GM10847 (cell line): Measurements from ENCODE around the gene DHODH.

Experiments used
- POLR2A ChIP-seq: IDR thresholded peaks from 2 replicates; pipeline ENCODE4 v1.6.1; 2011; ENCODE audit not compliant: insufficient read length; ENCODE audit errors: extremely low read depth

Gene DHODH

DNA sequence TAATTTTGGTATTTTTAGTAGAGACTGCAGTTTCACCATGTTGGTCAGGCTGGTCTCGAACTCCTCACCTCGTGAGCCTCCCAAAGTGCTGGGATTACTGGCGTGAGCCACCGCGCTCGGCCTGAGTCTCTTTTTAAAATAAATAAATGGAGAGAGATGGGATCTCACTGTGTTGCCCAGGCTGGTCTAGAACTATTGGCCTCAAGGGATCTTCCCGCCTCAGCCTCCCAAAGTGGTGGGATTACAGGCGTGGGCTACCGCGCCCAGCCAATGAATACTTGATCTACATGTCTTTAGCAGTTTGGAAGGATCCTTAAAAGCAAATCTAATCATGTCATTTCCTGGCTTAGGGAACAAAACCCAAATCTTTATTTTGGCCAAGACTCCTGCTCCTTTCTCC, 1.2 kb downstream of the DHODH start:
- TF ChIP-seq POLR2A: no peak

DNA sequence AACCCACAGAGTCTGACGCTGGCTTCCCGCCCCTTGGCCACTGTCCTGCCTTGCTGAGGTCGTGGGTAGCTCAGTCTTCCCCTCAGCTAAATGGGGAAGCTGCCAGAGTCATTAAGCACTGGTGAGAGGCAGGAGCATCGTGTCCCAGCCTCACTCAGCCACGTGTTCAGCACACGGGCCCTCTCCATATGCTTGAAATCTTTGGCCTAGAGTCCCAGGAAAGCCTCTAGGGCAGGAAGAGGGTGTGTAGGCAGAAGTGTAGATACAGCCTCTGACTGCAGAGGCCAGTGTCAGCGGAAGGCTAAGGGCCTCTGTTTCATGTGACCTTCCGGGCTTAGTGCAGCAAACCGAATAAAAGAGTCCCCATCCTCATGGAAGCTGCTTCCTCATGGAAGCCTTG, 4.1 kb downstream of the DHODH start:
- TF ChIP-seq POLR2A: no peak

- no peak for TF ChIP-seq POLR2A
Measured at GRCh38 chr16:72013389-72013788, 4.8 kb downstream of the DHODH start.

GRCh38 chr16:72013888-72014581, 5.5 kb downstream of the DHODH start:
- TF ChIP-seq POLR2A: no peak

GRCh38 chr16:72014675-72015074, 6.1 kb downstream of the DHODH start:
- TF ChIP-seq POLR2A: no peak

DNA sequence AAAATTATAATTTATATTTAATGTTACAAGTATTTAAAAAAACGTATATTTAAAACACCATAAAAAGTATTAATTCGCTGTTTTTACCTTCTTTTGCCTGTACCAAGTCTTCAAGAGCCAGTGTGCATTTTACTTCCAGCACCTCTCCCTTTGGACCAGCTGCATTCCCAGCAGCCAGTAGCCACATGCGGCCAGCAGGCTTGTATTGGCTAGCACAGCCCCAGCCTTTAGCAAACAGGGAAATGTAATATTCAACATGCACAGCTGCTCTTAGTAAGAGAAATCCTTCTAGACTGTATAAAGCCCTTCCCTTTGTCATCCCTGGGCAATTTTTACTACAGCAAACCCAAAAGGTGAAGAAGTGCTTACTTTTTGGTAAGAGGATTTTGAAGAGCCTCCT, 6.6 kb downstream of the DHODH start:
- no peak for TF ChIP-seq POLR2A

DNA sequence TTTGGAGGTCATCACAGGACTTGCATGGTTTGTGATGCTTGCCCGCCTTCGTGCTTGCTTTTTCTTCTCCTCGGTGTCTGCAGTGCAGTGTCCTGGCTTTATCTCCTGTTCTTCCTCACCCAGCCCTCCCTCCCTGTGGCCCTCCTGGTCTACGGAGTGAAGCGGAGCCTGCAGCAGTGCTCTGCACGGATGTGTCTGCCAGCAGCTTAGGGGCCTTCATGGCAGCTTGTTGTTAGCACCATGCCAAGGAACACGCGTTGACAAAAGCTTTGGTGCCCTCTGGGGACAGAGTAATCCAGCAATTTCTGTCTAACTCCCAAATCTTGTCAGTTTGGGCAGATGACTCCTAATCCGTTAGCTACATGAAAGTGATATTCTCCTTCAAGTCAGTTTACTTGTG, 9.9 kb downstream of the DHODH start:
- TF ChIP-seq POLR2A: no peak

- TF ChIP-seq POLR2A: no peak
Measured at GRCh38 chr16:72021043-72021442, 12.5 kb downstream of the DHODH start.

DNA sequence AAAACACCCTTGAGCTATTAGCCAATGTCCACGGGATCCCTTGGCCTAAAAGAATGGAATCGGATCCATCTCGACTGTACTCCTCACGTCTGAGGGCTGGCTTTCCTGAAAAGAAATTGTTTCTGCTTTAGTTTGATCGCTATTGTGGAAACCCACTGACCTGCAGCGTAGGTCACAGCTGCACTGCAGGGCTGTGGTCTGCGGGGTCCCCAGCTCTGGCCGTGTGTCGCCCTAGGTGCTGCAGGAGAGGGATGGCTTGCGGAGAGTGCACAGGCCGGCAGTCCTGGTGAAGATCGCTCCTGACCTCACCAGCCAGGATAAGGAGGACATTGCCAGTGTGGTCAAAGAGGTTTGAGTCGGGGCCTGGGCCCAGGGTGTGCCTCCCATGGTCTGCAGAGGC, 13.6 kb downstream of the DHODH start:
- no peak for TF ChIP-seq POLR2A

DNA sequence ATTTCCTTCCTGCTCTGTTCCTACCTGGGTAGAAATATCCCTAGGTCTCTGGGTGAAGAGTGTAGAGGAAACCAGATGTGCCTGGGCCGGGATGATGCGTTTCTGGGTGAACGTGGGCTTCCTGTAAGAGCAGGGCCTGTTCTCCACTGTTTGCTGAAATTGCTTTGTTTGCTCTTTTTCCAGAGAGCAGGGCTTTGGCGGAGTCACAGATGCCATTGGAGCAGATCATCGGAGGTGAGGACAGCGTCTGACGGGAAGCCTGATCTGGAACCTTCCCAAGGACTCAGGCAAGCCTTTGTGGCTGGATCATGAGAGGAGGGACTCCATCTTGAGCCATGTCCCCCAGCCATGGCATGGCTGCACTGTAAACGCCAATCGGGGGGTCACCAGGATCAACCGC, 15.4 kb downstream of the DHODH start:
- no peak for TF ChIP-seq POLR2A

- no peak for TF ChIP-seq POLR2A
Measured at GRCh38 chr16:72024862-72025382, 16.4 kb downstream of the DHODH start.

DNA sequence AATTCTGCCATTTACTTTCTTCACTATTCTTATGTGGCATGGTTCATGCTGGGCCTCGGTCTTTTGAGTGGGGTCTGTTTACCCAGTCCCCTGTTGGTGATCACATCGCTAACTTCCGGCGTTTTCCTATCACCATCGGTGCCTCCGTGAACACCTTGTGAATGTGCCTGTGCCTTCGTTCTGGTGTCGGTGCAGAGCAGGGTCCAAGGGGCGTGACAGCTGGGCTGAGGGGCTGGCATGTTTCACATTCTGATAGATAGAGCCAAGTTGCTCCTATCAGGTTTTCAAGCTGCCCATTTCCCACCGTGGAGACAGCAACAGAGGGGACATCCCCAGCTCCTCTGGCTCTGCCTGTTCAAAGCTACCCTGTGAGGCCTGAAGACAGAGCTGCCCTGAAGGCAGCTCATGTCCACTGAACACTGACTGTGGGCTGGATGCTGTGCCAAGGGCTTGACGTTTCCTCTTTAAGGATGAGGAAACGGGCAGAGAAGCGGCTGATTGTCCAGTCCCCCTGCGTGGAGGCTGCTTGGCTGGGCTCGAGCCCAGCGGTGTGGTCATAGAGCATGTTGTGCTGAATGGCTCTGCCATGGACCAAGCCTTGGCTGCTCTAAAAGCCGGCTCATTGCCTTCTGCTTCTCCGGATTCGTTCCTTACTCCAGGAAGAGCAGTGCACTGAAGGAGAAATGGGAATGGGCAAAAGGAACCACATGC, 17.0 kb downstream of the DHODH start:
- no peak for TF ChIP-seq POLR2A

DNA sequence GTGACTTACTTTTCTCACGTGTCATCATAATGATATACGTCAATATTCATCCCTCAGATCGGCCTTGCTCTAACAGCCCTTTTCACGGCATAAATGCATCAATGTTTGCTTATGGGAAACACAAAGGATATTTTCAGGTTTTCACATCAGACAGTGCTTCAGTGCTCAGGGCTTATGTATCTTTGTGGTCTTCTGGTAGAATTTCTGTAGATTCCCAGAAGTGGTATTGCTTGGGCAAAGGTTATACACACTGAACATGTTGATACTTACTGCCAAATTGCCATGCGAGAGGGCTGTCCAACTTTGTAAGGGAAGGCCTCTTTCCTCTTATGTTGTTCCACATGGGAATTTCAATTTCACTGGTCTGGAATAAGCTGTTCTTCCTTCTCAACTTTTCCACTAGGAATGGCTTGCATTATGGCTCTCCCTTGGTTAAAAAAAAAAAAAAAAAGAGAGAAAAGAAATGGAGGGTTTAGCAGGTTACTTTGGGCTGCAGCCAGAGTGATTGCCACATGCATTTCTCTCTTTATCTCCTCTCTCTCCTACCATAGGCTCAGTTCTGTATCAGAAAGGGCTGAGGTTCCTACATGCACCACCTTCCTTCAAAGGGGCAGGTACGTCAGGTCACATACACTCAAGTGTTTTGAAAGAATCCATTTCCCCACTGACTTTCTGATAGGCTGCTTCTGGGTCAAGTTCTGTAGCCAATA, 19.3 kb downstream of the DHODH start:
- no peak for TF ChIP-seq POLR2A

DNA sequence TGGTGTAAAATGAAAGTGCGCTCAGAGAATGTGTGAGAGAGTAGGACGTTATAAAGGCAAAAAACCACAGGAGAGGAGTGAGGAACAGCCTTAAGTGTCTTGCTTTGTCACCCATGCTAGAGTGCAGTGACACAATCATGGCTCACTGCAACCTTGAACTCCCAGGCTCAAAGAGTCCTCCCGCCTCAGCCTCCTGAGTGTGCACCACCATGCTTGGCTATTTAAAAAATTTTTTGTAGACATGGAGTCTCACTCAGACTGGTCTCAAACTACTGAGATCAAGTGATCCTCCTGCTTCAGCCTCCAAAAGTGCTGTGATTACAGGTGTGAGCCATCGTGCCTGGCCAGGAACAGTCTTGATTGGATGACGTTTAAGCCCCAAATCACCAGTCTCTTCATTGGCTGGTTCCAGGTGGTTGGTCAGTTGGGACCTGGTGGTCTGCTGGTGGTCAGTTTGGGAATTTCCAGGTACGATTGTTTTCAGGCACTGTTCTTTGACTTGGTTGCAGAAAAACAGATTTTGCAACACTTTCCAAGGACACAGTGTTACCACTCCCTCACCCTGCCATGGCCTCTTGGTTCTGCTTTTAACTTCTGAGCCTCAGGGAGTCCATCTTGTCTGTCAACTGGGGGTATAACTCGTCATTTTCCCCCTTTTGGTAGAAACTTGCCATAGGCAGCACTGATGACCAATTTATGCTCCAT, 21.2 kb downstream of the DHODH start:
- TF ChIP-seq POLR2A: no peak

- TF ChIP-seq POLR2A: no peak
Measured at GRCh38 chr16:72033437-72033836, 24.9 kb downstream of the DHODH start.
